ENCODE results near the gene CAPZB.
A peak's percentile ranks its signal among the peaks of the same experiment; 100 is the strongest.

CAPZB gene

GRCh38 chr1:19344831-19345230 lies 140.5 kb downstream of the CAPZB start:
- Histone ChIP-seq H3K4me3 (ENCODE audit: low read depth in 1 of 2, low read length in 1 of 2) (no peak overlapping the region), H3K27me3 (no peaks in the 10 kb centered on the region), H3K27ac (no peak overlapping the region), H3K36me3 (peaks cover 75% of the 10 kb centered on the region), H3K9me3 (no peaks in the 10 kb centered on the region), H3K4me1 (ENCODE audit: control insufficient read depth in 1 of 2, insufficient read depth in 1 of 2, low read depth in 1 of 2, low read length in 1 of 2) (peaks cover 24 to 29% of the 10 kb centered on the region in 2 experiments)
- no peak for TF ChIP-seq CTCF (IDR thresholded peaks at IDR 0.05)

GRCh38 chr1:19344372-19344810 lies 140.9 kb downstream of the CAPZB start:
- TF ChIP-seq CTCF (IDR thresholded peaks at IDR 0.05), result peak; percentile 60
- H3K4me3 ChIP-seq (ENCODE audit: low read depth in 1 of 2, low read length in 1 of 2), result no peak overlapping the region
- H3K27me3 ChIP-seq, result no peaks in the 10 kb centered on the region
- peaks cover 75% of the 10 kb centered on the region for H3K36me3 ChIP-seq
- H3K4me1 ChIP-seq (ENCODE audit: control insufficient read depth in 1 of 2, insufficient read depth in 1 of 2, low read depth in 1 of 2, low read length in 1 of 2), result peaks cover 24 to 29% of the 10 kb centered on the region in 2 experiments
- H3K27ac ChIP-seq, result no peak overlapping the region
- no peaks in the 10 kb centered on the region for H3K9me3 ChIP-seq

- Histone ChIP-seq H3K9me3 (no peaks in the 10 kb centered on the region), H3K4me3 (ENCODE audit: low read depth in 1 of 2, low read length in 1 of 2) (no peak overlapping the region), H3K27ac (no peak overlapping the region), H3K27me3 (no peaks in the 10 kb centered on the region), H3K36me3 (peaks cover 75% of the 10 kb centered on the region), H3K4me1 (ENCODE audit: control insufficient read depth in 1 of 2, insufficient read depth in 1 of 2, low read depth in 1 of 2, low read length in 1 of 2) (peaks cover 20 to 26% of the 10 kb centered on the region in 2 experiments)
- TF ChIP-seq CTCF (IDR thresholded peaks at IDR 0.05), result no peak
These were observed 141.6 kb downstream of the CAPZB start for GRCh38 chr1:19343617-19344350.

- H3K4me1 ChIP-seq (ENCODE audit: control insufficient read depth in 1 of 2, insufficient read depth in 1 of 2, low read depth in 1 of 2, low read length in 1 of 2), result peaks cover 13 to 19% of the 10 kb centered on the region in 2 experiments
- no peaks in the 10 kb centered on the region for H3K27me3 ChIP-seq
- no peak for TF ChIP-seq CTCF (IDR thresholded peaks at IDR 0.05)
- peaks cover 78% of the 10 kb centered on the region for H3K36me3 ChIP-seq
- no peak overlapping the region for H3K4me3 ChIP-seq (ENCODE audit: low read depth in 1 of 2, low read length in 1 of 2)
- no peak overlapping the region for H3K27ac ChIP-seq
- H3K9me3 ChIP-seq, result no peaks in the 10 kb centered on the region
These were observed 142.3 kb downstream of the CAPZB start for GRCh38 chr1:19342894-19343616.

GRCh38 chr1:19342062-19342750 lies 143.1 kb downstream of the CAPZB start:
- Histone ChIP-seq H3K36me3 (peaks cover 87% of the 10 kb centered on the region), H3K9me3 (no peaks in the 10 kb centered on the region), H3K4me3 (ENCODE audit: low read depth in 1 of 2, low read length in 1 of 2) (no peak overlapping the region), H3K27ac (no peak overlapping the region), H3K27me3 (no peaks in the 10 kb centered on the region), H3K4me1 (ENCODE audit: control insufficient read depth in 1 of 2, insufficient read depth in 1 of 2, low read depth in 1 of 2, low read length in 1 of 2) (peaks cover 4 to 10% of the 10 kb centered on the region in 2 experiments)
- TF ChIP-seq CTCF (IDR thresholded peaks at IDR 0.05), result no peak

Measured in neutrophil (primary cell).